ENCODE data around the gene CSF3R. TPM values are rescaled to one million over a fixed set of nuclear protein-coding genes. Genes with fewer than 3 reads are reported as not detected.

Gene CSF3R
- polyA plus RNA-seq, 1 of the 3 experiments (the other 2 are of a cell fraction): not detected

DNA sequence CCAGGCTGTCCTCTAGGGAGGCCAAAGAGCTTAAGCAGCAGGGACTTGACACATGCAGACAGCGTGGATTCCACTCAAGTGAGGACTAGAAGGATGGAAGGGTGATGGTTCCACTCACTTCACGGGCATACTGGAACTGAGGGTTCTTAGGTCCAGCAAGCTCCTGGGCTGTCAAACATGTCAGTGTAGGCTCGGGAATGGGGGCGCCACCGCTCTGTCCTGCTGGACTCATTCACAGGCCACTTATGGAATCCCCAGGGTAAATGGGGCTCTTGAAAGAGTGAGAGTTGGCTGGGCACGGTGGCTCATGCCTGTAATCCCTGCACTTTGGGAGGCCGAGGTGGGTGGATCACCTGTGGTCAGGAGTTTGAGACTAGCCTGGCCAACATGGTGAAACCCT, 27.7 kb upstream of the CSF3R start:
- WGBS (ENCODE audit: low lambda C conversion rate): 58% methylated on average over 4 of the region's 7 CpGs
- Histone ChIP-seq H3K4me2 (no peak overlapping the region), H3K4me1 (ENCODE audit: control insufficient read depth in 1 of 2, insufficient read depth in 2 of 2, low read depth in 1 of 2, low read length in 1 of 2) (no peaks in the 10 kb centered on the region), H3K36me3 (replicated peaks in 1 of 2; ENCODE audit: control insufficient read depth in 1 of 2, insufficient read depth in 2 of 2, low read length in 1 of 2) (no peaks in the 10 kb centered on the region), H3K4me3 (ENCODE audit: low read depth in 2 of 2, low read length in 1 of 2) (no peak overlapping the region), H4K20me1 (ENCODE audit: insufficient read depth) (no peaks in the 10 kb centered on the region), H3F3A (replicated peaks; ENCODE audit: insufficient read depth) (no peaks in the 10 kb centered on the region), H3K27me3 (ENCODE audit: insufficient read depth) (no peaks in the 10 kb centered on the region), H3K9me2 (no peaks in the 10 kb centered on the region), H3K9ac (no peak overlapping the region), H3K79me2 (ENCODE audit: insufficient read depth) (no peaks in the 10 kb centered on the region), H3K9me3 (no peaks in the 10 kb centered on the region), H2AFZ (ENCODE audit: low read depth) (no peak overlapping the region), H3K27ac (ENCODE audit: low read depth in 2 of 2, low read length in 1 of 2) (no peak overlapping the region)
- CTCF ChIA-PET: interaction anchor here (1.8 kb wide), 1 partner anchor 99 kb away, joined by 5 read pairs; no protein-coding TSS in a partner anchor
- TF ChIP-seq MEF2A (IDR thresholded peaks at IDR 0.05; ENCODE audit: borderline replicate concordance, low read depth) (no peak), SMC3 (IDR thresholded peaks at IDR 0.05; ENCODE audit: low read depth, low read length) (no peak), RXRA (IDR thresholded peaks at IDR 0.05; ENCODE audit: borderline replicate concordance, low read depth) (no peak)
- TF ChIP-seq, protein P1, sequence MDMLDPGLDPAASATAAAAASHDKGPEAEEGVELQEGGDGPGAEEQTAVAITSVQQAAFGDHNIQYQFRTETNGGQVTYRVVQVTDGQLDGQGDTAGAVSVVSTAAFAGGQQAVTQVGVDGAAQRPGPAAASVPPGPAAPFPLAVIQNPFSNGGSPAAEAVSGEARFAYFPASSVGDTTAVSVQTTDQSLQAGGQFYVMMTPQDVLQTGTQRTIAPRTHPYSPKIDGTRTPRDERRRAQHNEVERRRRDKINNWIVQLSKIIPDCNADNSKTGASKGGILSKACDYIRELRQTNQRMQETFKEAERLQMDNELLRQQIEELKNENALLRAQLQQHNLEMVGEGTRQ (IDR thresholded peaks at IDR 0.05; ENCODE audit: borderline replicate concordance, low read depth, low read length): no peak
- TF ChIP-seq, protein P2, sequence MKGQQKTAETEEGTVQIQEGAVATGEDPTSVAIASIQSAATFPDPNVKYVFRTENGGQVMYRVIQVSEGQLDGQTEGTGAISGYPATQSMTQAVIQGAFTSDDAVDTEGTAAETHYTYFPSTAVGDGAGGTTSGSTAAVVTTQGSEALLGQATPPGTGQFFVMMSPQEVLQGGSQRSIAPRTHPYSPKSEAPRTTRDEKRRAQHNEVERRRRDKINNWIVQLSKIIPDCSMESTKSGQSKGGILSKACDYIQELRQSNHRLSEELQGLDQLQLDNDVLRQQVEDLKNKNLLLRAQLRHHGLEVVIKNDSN (IDR thresholded peaks at IDR 0.05; ENCODE audit: borderline replicate concordance, low read depth): no peak
- DNase-seq: no peak
- POLR2A ChIA-PET: no interaction called here

DNA sequence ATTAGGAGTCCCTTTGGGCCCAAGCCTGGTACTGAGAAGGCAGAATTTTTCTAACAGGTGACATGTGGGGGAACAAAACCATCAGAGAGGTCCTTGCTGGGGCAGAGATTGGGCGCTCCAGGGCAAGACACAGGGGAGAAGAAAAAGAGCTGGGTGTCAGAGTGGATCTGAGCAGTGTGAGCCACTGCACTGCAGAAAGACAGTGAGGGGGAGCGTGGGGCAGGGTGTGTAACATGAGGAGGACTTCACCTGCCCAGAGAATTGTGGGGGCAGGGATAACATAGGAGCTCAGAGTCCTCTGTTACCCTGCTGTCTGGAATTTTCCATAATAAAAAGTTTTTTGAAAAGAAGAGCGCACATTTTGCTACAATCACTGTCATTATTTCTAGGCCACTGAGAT, 25.5 kb upstream of the CSF3R start:
- Histone ChIP-seq H3K4me3 (ENCODE audit: low read depth in 2 of 2, low read length in 1 of 2) (no peak overlapping the region), H3K36me3 (replicated peaks in 1 of 2; ENCODE audit: control insufficient read depth in 1 of 2, insufficient read depth in 2 of 2, low read length in 1 of 2) (no peaks in the 10 kb centered on the region), H3K27me3 (ENCODE audit: insufficient read depth) (no peaks in the 10 kb centered on the region; the same call in 1 of the 2 replicates), H3K4me1 (ENCODE audit: control insufficient read depth in 1 of 2, insufficient read depth in 2 of 2, low read depth in 1 of 2, low read length in 1 of 2) (no peaks in the 10 kb centered on the region), H3K9me3 (no peaks in the 10 kb centered on the region), H2AFZ (ENCODE audit: low read depth) (no peak overlapping the region), H3K79me2 (ENCODE audit: insufficient read depth) (no peaks in the 10 kb centered on the region), H3K27ac (ENCODE audit: low read depth in 2 of 2, low read length in 1 of 2) (no peak overlapping the region), H3K4me2 (no peak overlapping the region), H3K9me2 (no peaks in the 10 kb centered on the region), H3K9ac (no peak overlapping the region), H4K20me1 (ENCODE audit: insufficient read depth) (no peaks in the 10 kb centered on the region), H3F3A (replicated peaks; ENCODE audit: insufficient read depth) (no peaks in the 10 kb centered on the region)
- TF ChIP-seq FOXJ3 (CRISPR knock-in tag; IDR thresholded peaks at IDR 0.05) (no peak), MXI1 (IDR thresholded peaks at IDR 0.05; ENCODE audit: low read depth, low read length) (no peak), EP300 (IDR thresholded peaks at IDR 0.05; ENCODE audit: borderline replicate concordance in 1 of 2, low read depth in 1 of 2, low read length in 1 of 2) (no peak), SIN3A (IDR thresholded peaks at IDR 0.05; ENCODE audit: borderline replicate concordance, low read depth, low read length) (no peak), ELF1 (IDR thresholded peaks at IDR 0.05) (no peak), RFX5 (IDR thresholded peaks at IDR 0.05; ENCODE audit: low read length) (no peak), TEAD4 (IDR thresholded peaks at IDR 0.05; ENCODE audit: borderline replicate concordance, insufficient read depth) (no peak), RAD21 (IDR thresholded peaks at IDR 0.05; ENCODE audit: low read length) (no peak), EZH2phosphoT487 (IDR thresholded peaks at IDR 0.05; ENCODE audit: borderline replicate concordance, low read depth) (no peak), TCF12 (IDR thresholded peaks at IDR 0.05) (no peak), YY1 (IDR thresholded peaks at IDR 0.05; ENCODE audit: low read depth) (no peak), GABPA (IDR thresholded peaks at IDR 0.05; ENCODE audit: low read depth) (no peak), FOSL2 (IDR thresholded peaks at IDR 0.05; ENCODE audit: borderline replicate concordance, low read depth) (no peak)
- TF ChIP-seq, protein P3, sequence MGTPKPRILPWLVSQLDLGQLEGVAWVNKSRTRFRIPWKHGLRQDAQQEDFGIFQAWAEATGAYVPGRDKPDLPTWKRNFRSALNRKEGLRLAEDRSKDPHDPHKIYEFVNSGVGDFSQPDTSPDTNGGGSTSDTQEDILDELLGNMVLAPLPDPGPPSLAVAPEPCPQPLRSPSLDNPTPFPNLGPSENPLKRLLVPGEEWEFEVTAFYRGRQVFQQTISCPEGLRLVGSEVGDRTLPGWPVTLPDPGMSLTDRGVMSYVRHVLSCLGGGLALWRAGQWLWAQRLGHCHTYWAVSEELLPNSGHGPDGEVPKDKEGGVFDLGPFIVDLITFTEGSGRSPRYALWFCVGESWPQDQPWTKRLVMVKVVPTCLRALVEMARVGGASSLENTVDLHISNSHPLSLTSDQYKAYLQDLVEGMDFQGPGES (IDR thresholded peaks at IDR 0.05; ENCODE audit: low read depth, low read length): no peak
- TF ChIP-seq, protein P4, sequence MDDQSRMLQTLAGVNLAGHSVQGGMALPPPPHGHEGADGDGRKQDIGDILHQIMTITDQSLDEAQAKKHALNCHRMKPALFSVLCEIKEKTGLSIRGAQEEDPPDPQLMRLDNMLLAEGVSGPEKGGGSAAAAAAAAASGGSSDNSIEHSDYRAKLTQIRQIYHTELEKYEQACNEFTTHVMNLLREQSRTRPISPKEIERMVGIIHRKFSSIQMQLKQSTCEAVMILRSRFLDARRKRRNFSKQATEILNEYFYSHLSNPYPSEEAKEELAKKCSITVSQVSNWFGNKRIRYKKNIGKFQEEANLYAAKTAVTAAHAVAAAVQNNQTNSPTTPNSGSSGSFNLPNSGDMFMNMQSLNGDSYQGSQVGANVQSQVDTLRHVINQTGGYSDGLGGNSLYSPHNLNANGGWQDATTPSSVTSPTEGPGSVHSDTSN (IDR thresholded peaks at IDR 0.05): no peak
- 56% methylated on average over 3 of the region's 3 CpGs for WGBS (ENCODE audit: low lambda C conversion rate)
- no peak for DNase-seq
- ChIA-PET CTCF (interaction anchor here (1.0 to 3.8 kb wide), 2 partner anchors 8 to 45 kb away, joined by 3 to 49 read pairs; no protein-coding TSS in a partner anchor), POLR2A (no interaction called here)
